Measurements from ENCODE around the gene FMO3. TPM values are rescaled to one million over a fixed set of nuclear protein-coding genes. Genes with fewer than 3 reads are reported as not detected.

FMO3 gene
- total RNA-seq, 3 donors from 2014 or later = not detected

DNA sequence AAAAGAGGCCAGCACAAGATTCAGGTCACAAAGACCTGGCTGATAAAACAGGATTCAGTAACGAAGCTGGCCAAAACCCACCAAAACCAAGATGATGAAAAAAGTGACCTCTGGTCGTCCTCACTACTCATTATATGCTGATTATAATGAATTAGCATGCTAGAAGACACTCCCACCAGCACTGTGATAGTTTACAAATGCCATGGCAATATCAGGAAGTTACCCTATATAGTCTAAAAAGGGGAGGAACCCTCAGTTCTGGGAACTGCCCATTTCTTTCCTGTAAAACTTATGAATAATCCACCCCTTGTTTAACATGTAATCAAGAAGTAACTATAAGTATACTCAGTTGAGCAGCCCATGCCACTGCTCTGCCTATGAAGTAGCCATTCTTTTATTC, 68.4 kb downstream of the FMO3 start:
- no peaks in the 10 kb centered on the region for H3K36me3 Mint-ChIP-seq (ENCODE audit: insufficient read depth)
- no peaks in the 10 kb centered on the region for H3K9me3 Mint-ChIP-seq
- no peak for DNase-seq
- H3K4me1 Mint-ChIP-seq (ENCODE audit: low read depth) = no peaks in the 10 kb centered on the region
- H3K4me3 Mint-ChIP-seq = no peak overlapping the region
- peaks cover 3% of the 10 kb centered on the region for H3K27me3 Mint-ChIP-seq (ENCODE audit: low read depth)
- no peak for ATAC-seq

DNA sequence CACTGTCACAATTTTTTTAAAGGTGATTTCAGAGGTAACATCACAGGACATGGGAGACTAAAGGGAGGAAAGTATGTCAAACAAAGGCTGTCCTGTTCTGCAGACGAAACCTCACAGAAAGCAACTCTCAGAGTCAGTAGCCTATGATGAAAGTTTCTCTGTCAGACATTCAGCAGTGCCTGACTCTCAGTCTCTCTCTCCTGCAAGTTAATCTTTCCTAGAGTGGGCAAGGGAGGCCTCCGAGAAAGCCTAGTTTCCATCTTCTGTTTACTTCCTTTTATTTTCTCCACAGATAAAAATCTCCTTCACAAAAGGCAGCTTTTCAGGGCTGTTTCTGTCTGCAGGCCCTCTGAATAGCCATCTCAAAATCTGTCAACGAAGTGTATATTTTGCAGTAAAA, 69.5 kb downstream of the FMO3 start:
- no peaks in the 10 kb centered on the region for H3K9me3 Mint-ChIP-seq
- H3K36me3 Mint-ChIP-seq (ENCODE audit: insufficient read depth) = no peaks in the 10 kb centered on the region
- H3K4me1 Mint-ChIP-seq (ENCODE audit: low read depth) = no peaks in the 10 kb centered on the region
- ATAC-seq (no peak), DNase-seq (no peak)
- peaks cover 3% of the 10 kb centered on the region for H3K27me3 Mint-ChIP-seq (ENCODE audit: low read depth)
- H3K4me3 Mint-ChIP-seq = no peak overlapping the region

DNA sequence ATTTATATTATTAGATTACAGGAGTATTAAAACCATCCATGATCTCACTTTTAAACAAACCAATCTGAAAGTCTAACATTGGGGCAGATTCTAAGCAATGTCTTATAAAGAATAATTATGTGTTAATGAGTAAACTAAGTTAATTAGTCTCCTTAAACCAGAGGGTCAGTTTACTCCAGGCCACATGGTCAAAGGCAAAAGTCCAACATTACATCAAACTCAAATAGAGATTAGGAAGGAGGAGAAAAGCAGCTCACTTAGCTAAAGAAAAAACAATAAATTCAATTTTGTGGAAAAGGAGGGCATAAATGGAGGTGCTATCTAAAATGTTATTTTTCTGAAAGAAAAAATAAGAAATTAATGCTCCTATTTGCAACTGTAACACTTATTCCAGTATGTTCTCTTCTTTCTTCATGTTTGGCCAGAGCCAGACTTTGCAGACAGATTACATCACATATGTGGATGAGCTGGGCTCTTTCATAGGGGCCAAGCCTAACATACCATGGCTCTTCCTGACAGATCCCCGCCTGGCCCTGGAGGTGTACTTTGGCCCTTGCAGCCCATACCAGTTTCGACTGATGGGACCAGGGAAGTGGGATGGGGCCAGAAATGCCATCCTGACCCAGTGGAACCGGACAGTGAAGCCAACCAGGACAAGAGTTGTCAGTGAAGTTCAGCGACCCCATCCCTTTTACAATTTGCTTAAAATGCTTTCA, 70.1 kb downstream of the FMO3 start:
- DNase-seq (no peak), ATAC-seq (no peak)
- peaks cover 3% of the 10 kb centered on the region for H3K27me3 Mint-ChIP-seq (ENCODE audit: low read depth)
- no peak overlapping the region for H3K4me3 Mint-ChIP-seq
- H3K4me1 Mint-ChIP-seq (ENCODE audit: low read depth) = no peaks in the 10 kb centered on the region
- no peaks in the 10 kb centered on the region for H3K36me3 Mint-ChIP-seq (ENCODE audit: insufficient read depth)
- H3K9me3 Mint-ChIP-seq = no peaks in the 10 kb centered on the region

DNA sequence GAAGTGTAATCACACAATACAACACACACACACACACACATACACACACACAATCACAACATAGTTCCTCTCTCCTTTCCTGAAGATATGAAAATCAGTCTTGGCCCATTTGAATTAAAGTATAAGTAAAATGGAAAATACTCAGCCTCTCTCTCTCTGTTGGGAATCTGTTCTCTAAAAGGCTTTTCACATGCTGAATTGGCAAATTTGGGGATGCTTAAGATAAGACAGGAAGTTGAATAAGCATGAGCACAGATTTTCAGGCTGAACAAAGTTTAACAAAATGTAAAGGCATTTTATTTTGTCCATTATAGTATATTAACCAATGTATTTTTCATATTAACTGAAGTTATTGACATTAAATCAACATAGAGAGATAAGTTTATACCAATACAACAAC, 70.7 kb downstream of the FMO3 start:
- Mint-ChIP-seq H3K4me1 (ENCODE audit: low read depth) (no peaks in the 10 kb centered on the region), H3K9me3 (no peaks in the 10 kb centered on the region), H3K27me3 (ENCODE audit: low read depth) (peaks cover 2% of the 10 kb centered on the region), H3K4me3 (no peak overlapping the region), H3K36me3 (ENCODE audit: insufficient read depth) (no peaks in the 10 kb centered on the region)
- ATAC-seq = no peak
- DNase-seq = no peak

DNA sequence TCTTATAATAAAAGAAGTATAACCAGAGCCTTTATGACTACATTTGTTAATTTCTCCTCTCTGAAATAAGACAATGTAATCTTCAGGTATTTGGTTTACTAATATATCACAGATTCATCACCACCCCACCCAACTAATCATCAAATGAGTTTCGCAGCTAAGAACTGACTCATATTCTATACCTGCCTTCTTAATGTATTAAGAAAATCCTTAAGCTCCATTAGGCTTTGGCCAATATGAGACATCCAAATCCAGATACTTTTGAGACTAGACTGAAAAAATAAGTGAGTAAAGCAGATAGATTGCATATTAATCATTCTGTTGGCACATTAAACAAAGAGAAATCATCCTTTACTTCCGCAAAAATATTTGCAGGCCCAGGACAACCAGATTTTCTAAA, 75.7 kb downstream of the FMO3 start:
- no peak for DNase-seq
- Mint-ChIP-seq H3K9me3 (no peaks in the 10 kb centered on the region), H3K4me1 (ENCODE audit: low read depth) (no peaks in the 10 kb centered on the region), H3K27me3 (ENCODE audit: low read depth) (peaks cover 16% of the 10 kb centered on the region), H3K36me3 (ENCODE audit: insufficient read depth) (no peaks in the 10 kb centered on the region), H3K4me3 (no peak overlapping the region)
- ATAC-seq = no peak

Other genes with a start within 250 kb of the FMO3 start
- not detected for gene MROH9, start 155.4 kb upstream of the FMO3 start, total RNA-seq
- gene FMO2, start 94.4 kb downstream of the FMO3 start, total RNA-seq = under 1 TPM in 2 of 3 donors, not detected in 1; 0.27 to 0.34 TPM
- not detected for gene FMO1, start 157.6 kb downstream of the FMO3 start, total RNA-seq
- gene FMO4, start 223.3 kb downstream of the FMO3 start, total RNA-seq = 1 to 10 TPM in 2 of 3 donors, under 1 TPM in 1; 0.83 to 1.8 (median 1.3) TPM